ENCODE results near the gene TTC4. TPM values are rescaled to one million over a fixed set of nuclear protein-coding genes. Genes with fewer than 3 reads are reported as not detected.

The TTC4 gene
- total and polyA plus RNA-seq, 2 experiments from 2014 or later, result 25.1 to 33.6 TPM

DNA sequence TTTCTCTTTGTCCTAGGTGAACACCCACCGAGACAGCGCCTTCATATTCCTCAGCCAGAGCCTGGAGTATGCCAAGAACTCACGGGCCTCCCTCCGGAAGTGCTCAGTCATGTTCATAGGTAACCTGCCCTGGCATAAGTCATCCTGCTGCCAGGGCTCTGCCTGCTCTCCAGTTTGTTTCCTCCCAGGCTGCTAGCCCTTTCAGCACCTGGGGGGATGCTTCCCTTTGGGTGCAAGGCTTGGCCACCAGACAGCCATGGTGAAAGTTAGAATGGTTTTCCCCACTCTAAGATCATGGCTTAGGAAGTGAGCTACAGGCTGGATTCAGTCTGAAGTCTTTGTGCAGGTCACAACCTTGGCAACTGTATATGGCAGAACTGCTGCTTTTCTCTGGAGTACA is 9.2 kb upstream of the TTC4 start:
- no peak overlapping the region for H2AFZ ChIP-seq
- Mint-ChIP-seq H3K9me3 (no peaks in the 10 kb centered on the region), H3K27ac (no peak overlapping the region), H3K4me3 (no peak overlapping the region), H3K4me1 (peaks cover 4% of the 10 kb centered on the region; the same call in 2 of the 3 replicates), H3K36me3 (ENCODE audit: low read depth) (no peaks in the 10 kb centered on the region), H3K27me3 (ENCODE audit: insufficient read depth, low read depth, poor library complexity) (peaks cover 4% of the 10 kb centered on the region)
- H3K27me3 ChIP-seq (ENCODE audit: insufficient read depth), result no peaks in the 10 kb centered on the region
- no peaks in the 10 kb centered on the region for H3K79me2 ChIP-seq (replicated peaks; ENCODE audit: insufficient read depth)
- TF ChIP-seq POLR2AphosphoS5 (IDR thresholded peaks at IDR 0.05; ENCODE audit: low read depth) (no peak), ZNF331 (CRISPR knock-in tag; IDR thresholded peaks at IDR 0.05; ENCODE audit: low read depth) (no peak), EZH2phosphoT487 (IDR thresholded peaks at IDR 0.05; ENCODE audit: unreplicated experiment) (no peak)
- H3K4me3 ChIP-seq, result no peak overlapping the region
- no peaks in the 10 kb centered on the region for H3K4me1 ChIP-seq (ENCODE audit: insufficient read depth)
- no peaks in the 10 kb centered on the region for H4K20me1 ChIP-seq (replicated peaks; ENCODE audit: insufficient read depth)
- H3K4me2 ChIP-seq, result no peak overlapping the region
- H3K36me3 ChIP-seq (ENCODE audit: insufficient read depth), result no peaks in the 10 kb centered on the region
- no peak overlapping the region for H3K27ac ChIP-seq (ENCODE audit: low read depth)
- no peak for DNase-seq (ENCODE audit: low spot score)
- no peaks in the 10 kb centered on the region for H3K9me2 ChIP-seq (ENCODE audit: insufficient read depth)
- ATAC-seq, result no peak
- H3F3A ChIP-seq (replicated peaks; ENCODE audit: low read depth), result no peaks in the 10 kb centered on the region

DNA sequence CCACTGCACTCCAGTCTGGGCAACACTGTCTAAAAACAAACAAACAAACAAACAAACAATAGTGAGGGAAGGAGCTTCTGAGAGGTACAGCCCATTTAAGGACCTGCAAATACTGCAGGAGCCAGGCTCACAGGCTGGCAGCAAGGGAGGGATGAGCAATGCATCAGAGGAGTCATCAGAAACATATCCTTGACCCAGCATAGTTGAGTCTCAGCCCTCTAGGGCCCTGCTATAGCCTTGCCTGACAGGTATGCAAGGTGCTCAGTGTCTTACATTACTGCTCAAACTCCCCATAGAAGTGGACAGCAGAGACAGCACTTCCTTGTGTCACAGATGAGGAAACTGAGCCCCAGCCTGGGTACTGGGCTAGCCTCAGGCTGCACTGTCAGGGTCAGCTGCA is 7.3 kb upstream of the TTC4 start:
- Histone ChIP-seq H3K4me3 (no peak overlapping the region), H3K4me2 (no peak overlapping the region), H3K27me3 (ENCODE audit: insufficient read depth) (no peaks in the 10 kb centered on the region), H4K20me1 (replicated peaks; ENCODE audit: insufficient read depth) (no peaks in the 10 kb centered on the region), H3K9me2 (ENCODE audit: insufficient read depth) (no peaks in the 10 kb centered on the region), H2AFZ (no peak overlapping the region), H3K4me1 (ENCODE audit: insufficient read depth) (no peaks in the 10 kb centered on the region), H3K79me2 (replicated peaks; ENCODE audit: insufficient read depth) (no peaks in the 10 kb centered on the region), H3K36me3 (ENCODE audit: insufficient read depth) (no peaks in the 10 kb centered on the region), H3F3A (replicated peaks; ENCODE audit: low read depth) (no peaks in the 10 kb centered on the region), H3K27ac (ENCODE audit: low read depth) (no peak overlapping the region)
- H3K9me3 Mint-ChIP-seq, result no peaks in the 10 kb centered on the region
- no peak overlapping the region for H3K27ac Mint-ChIP-seq
- peaks cover 8% of the 10 kb centered on the region for H3K27me3 Mint-ChIP-seq (ENCODE audit: insufficient read depth, low read depth, poor library complexity)
- no peak for ATAC-seq
- peaks cover 4% of the 10 kb centered on the region; the same call in 2 of the 3 replicates for H3K4me1 Mint-ChIP-seq
- H3K36me3 Mint-ChIP-seq (ENCODE audit: low read depth), result no peaks in the 10 kb centered on the region
- H3K4me3 Mint-ChIP-seq, result no peak overlapping the region
- no peak for TF ChIP-seq JUNB (IDR thresholded peaks at IDR 0.05; ENCODE audit: unreplicated experiment)
- TF ChIP-seq CREB1 (CRISPR knock-in tag; IDR thresholded peaks at IDR 0.05; ENCODE audit: low read depth), result no peak
- no peak for TF ChIP-seq EZH2phosphoT487 (IDR thresholded peaks at IDR 0.05; ENCODE audit: unreplicated experiment)
- TF ChIP-seq NANOG (IDR thresholded peaks at IDR 0.05; ENCODE audit: borderline replicate concordance), result no peak
- TF ChIP-seq, protein P1, sequence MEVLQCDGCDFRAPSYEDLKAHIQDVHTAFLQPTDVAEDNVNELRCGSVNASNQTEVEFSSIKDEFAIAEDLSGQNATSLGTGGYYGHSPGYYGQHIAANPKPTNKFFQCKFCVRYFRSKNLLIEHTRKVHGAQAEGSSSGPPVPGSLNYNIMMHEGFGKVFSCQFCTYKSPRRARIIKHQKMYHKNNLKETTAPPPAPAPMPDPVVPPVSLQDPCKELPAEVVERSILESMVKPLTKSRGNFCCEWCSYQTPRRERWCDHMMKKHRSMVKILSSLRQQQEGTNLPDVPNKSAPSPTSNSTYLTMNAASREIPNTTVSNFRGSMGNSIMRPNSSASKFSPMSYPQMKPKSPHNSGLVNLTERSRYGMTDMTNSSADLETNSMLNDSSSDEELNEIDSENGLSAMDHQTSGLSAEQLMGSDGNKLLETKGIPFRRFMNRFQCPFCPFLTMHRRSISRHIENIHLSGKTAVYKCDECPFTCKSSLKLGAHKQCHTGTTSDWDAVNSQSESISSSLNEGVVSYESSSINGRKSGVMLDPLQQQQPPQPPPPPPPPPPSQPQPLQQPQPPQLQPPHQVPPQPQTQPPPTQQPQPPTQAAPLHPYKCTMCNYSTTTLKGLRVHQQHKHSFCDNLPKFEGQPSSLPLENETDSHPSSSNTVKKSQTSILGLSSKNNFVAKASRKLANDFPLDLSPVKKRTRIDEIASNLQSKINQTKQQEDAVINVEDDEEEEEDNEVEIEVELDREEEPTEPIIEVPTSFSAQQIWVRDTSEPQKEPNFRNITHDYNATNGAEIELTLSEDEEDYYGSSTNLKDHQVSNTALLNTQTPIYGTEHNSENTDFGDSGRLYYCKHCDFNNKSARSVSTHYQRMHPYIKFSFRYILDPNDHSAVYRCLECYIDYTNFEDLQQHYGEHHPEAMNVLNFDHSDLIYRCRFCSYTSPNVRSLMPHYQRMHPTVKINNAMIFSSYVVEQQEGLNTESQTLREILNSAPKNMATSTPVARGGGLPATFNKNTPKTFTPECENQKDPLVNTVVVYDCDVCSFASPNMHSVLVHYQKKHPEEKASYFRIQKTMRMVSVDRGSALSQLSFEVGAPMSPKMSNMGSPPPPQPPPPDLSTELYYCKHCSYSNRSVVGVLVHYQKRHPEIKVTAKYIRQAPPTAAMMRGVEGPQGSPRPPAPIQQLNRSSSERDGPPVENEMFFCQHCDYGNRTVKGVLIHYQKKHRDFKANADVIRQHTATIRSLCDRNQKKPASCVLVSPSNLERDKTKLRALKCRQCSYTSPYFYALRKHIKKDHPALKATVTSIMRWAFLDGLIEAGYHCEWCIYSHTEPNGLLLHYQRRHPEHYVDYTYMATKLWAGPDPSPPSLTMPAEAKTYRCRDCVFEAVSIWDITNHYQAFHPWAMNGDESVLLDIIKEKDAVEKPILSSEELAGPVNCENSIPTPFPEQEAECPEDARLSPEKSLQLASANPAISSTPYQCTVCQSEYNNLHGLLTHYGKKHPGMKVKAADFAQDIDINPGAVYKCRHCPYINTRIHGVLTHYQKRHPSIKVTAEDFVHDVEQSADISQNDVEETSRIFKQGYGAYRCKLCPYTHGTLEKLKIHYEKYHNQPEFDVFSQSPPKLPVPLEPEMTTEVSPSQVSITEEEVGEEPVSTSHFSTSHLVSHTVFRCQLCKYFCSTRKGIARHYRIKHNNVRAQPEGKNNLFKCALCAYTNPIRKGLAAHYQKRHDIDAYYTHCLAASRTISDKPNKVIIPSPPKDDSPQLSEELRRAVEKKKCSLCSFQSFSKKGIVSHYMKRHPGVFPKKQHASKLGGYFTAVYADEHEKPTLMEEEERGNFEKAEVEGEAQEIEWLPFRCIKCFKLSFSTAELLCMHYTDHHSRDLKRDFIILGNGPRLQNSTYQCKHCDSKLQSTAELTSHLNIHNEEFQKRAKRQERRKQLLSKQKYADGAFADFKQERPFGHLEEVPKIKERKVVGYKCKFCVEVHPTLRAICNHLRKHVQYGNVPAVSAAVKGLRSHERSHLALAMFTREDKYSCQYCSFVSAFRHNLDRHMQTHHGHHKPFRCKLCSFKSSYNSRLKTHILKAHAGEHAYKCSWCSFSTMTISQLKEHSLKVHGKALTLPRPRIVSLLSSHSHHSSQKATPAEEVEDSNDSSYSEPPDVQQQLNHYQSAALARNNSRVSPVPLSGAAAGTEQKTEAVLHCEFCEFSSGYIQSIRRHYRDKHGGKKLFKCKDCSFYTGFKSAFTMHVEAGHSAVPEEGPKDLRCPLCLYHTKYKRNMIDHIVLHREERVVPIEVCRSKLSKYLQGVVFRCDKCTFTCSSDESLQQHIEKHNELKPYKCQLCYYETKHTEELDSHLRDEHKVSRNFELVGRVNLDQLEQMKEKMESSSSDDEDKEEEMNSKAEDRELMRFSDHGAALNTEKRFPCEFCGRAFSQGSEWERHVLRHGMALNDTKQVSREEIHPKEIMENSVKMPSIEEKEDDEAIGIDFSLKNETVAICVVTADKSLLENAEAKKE (CRISPR knock-in tag; IDR thresholded peaks at IDR 0.05), result no peak
- TF ChIP-seq ZNF331 (CRISPR knock-in tag; IDR thresholded peaks at IDR 0.05; ENCODE audit: low read depth), result no peak
- TF ChIP-seq, protein P2, sequence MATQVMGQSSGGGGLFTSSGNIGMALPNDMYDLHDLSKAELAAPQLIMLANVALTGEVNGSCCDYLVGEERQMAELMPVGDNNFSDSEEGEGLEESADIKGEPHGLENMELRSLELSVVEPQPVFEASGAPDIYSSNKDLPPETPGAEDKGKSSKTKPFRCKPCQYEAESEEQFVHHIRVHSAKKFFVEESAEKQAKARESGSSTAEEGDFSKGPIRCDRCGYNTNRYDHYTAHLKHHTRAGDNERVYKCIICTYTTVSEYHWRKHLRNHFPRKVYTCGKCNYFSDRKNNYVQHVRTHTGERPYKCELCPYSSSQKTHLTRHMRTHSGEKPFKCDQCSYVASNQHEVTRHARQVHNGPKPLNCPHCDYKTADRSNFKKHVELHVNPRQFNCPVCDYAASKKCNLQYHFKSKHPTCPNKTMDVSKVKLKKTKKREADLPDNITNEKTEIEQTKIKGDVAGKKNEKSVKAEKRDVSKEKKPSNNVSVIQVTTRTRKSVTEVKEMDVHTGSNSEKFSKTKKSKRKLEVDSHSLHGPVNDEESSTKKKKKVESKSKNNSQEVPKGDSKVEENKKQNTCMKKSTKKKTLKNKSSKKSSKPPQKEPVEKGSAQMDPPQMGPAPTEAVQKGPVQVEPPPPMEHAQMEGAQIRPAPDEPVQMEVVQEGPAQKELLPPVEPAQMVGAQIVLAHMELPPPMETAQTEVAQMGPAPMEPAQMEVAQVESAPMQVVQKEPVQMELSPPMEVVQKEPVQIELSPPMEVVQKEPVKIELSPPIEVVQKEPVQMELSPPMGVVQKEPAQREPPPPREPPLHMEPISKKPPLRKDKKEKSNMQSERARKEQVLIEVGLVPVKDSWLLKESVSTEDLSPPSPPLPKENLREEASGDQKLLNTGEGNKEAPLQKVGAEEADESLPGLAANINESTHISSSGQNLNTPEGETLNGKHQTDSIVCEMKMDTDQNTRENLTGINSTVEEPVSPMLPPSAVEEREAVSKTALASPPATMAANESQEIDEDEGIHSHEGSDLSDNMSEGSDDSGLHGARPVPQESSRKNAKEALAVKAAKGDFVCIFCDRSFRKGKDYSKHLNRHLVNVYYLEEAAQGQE (IDR thresholded peaks at IDR 0.05; ENCODE audit: unreplicated experiment), result no peak
- no peak for DNase-seq (ENCODE audit: low spot score)

Data from GM23338 (cell line).